ENCODE measurements around the gene CLDN7.

Gene CLDN7

GRCh38 chr17:7285679-7286078 lies 23.4 kb upstream of the CLDN7 start:
- DNase-seq (ENCODE audit: low read depth): no peak

GRCh38 chr17:7284911-7285310 lies 22.6 kb upstream of the CLDN7 start:
- DNase-seq (ENCODE audit: low read depth): no peak

GRCh38 chr17:7283471-7284216 lies 21.4 kb upstream of the CLDN7 start:
- no peak for DNase-seq (ENCODE audit: low read depth)

GRCh38 chr17:7282752-7283321 lies 20.6 kb upstream of the CLDN7 start:
- no peak for DNase-seq (ENCODE audit: low read depth)

- no peak for DNase-seq (ENCODE audit: low read depth)
Measured at GRCh38 chr17:7281953-7282751, 19.9 kb upstream of the CLDN7 start.

- peak; percentile 77 for DNase-seq (ENCODE audit: low read depth)
Measured at GRCh38 chr17:7281074-7281952, 19.0 kb upstream of the CLDN7 start, which contains the start of gene SLC2A4. Gene SLC2A4, plus strand, starts transcription at chr17:7281718. Its CDS starts 217 bp downstream, at chr17:7281935.

GRCh38 chr17:7280519-7281073 lies 18.3 kb upstream of the CLDN7 start:
- peak; percentile 69 for DNase-seq (ENCODE audit: low read depth)

GRCh38 chr17:7279448-7279847 lies 17.2 kb upstream of the CLDN7 start:
- DNase-seq (ENCODE audit: low read depth): no peak

- no peak for DNase-seq (ENCODE audit: low read depth)
Measured at GRCh38 chr17:7266784-7267183, 4.5 kb upstream of the CLDN7 start.

- no peak for DNase-seq (ENCODE audit: low read depth)
Measured at GRCh38 chr17:7263801-7264078, 1.5 kb upstream of the CLDN7 start.

GRCh38 chr17:7262935-7263800 lies 890 bp upstream of the CLDN7 start:
- no peak for DNase-seq (ENCODE audit: low read depth)

GRCh38 chr17:7261379-7262191 lies 693 bp downstream of the CLDN7 start:
- no peak for DNase-seq (ENCODE audit: low read depth)

- no peak for DNase-seq (ENCODE audit: low read depth)
Measured at GRCh38 chr17:7260651-7261378, 1.5 kb downstream of the CLDN7 start.

GRCh38 chr17:7260151-7260550 lies 2.1 kb downstream of the CLDN7 start:
- DNase-seq (ENCODE audit: low read depth): no peak

GRCh38 chr17:7259555-7259889 lies 2.8 kb downstream of the CLDN7 start:
- DNase-seq (ENCODE audit: low read depth): no peak

GRCh38 chr17:7258731-7259554 lies 3.3 kb downstream of the CLDN7 start:
- DNase-seq (ENCODE audit: low read depth): no peak

GRCh38 chr17:7256766-7257456 lies 5.4 kb downstream of the CLDN7 start:
- no peak for DNase-seq (ENCODE audit: low read depth)

GRCh38 chr17:7254511-7254910 lies 7.8 kb downstream of the CLDN7 start:
- DNase-seq (ENCODE audit: low read depth): no peak

Measured in stimulated activated CD8-positive, alpha-beta memory T cell treated with anti-CD3 and anti-CD28 coated beads, Interleukin-15, amount 100 ng/mL, for 24 hours (primary cell).